ENCODE results near the gene NCOA5. TPM values are rescaled to one million over a fixed set of nuclear protein-coding genes. Genes with fewer than 3 reads are reported as not detected.
"Not testable (repeated sequence)": the region's sequence is repeated elsewhere in the genome, so short reads cannot be mapped to it uniquely, and the experiment has no call there.

Gene NCOA5
- total RNA-seq, 1 donor from 2014 or later, result 25.3 TPM

- DNase-seq (ENCODE audit: low read depth), result no peak
Measured at GRCh38 chr20:46120136-46120535, 30.4 kb upstream of the NCOA5 start.

- no peak for DNase-seq (ENCODE audit: low read depth)
Measured at GRCh38 chr20:46119547-46119946, 29.8 kb upstream of the NCOA5 start.

GRCh38 chr20:46119028-46119546, 29.3 kb upstream of the NCOA5 start:
- DNase-seq (ENCODE audit: low read depth), result peak; percentile 40

- DNase-seq (ENCODE audit: low read depth), result peak; percentile 40
Measured at GRCh38 chr20:46118481-46119020, 28.8 kb upstream of the NCOA5 start.

- peak; percentile 85 for DNase-seq (ENCODE audit: low read depth)
Measured at GRCh38 chr20:46117704-46118467, 28.1 kb upstream of the NCOA5 start, which contains the start of gene CD40. TSS of gene CD40 (plus strand) at chr20:46118314. CDS start at chr20:46118344, 30 bp downstream.

- DNase-seq (ENCODE audit: low read depth), result no peak
Measured at GRCh38 chr20:46114449-46114848, 24.7 kb upstream of the NCOA5 start.

GRCh38 chr20:46113113-46113470, 23.3 kb upstream of the NCOA5 start:
- DNase-seq (ENCODE audit: low read depth), result no peak

GRCh38 chr20:46112430-46113112, 22.8 kb upstream of the NCOA5 start:
- DNase-seq (ENCODE audit: low read depth), result no peak

- DNase-seq (ENCODE audit: low read depth), result no peak
Measured at GRCh38 chr20:46111836-46112212, 22.1 kb upstream of the NCOA5 start.

GRCh38 chr20:46111028-46111835, 21.5 kb upstream of the NCOA5 start:
- DNase-seq (ENCODE audit: low read depth), result no peak

GRCh38 chr20:46108976-46109375, 19.2 kb upstream of the NCOA5 start:
- no peak for DNase-seq (ENCODE audit: low read depth)

- no peak for DNase-seq (ENCODE audit: low read depth)
Measured at GRCh38 chr20:46108435-46108841, 18.7 kb upstream of the NCOA5 start.

GRCh38 chr20:46107061-46107460, 17.3 kb upstream of the NCOA5 start:
- no peak for DNase-seq (ENCODE audit: low read depth)

GRCh38 chr20:46104262-46104661, 14.5 kb upstream of the NCOA5 start:
- no peak for DNase-seq (ENCODE audit: low read depth)

- no peak for DNase-seq (ENCODE audit: low read depth)
Measured at GRCh38 chr20:46102940-46103339, 13.2 kb upstream of the NCOA5 start.

- no peak for DNase-seq (ENCODE audit: low read depth)
Measured at GRCh38 chr20:46101957-46102356, 12.2 kb upstream of the NCOA5 start.

GRCh38 chr20:46100988-46101387, 11.2 kb upstream of the NCOA5 start:
- DNase-seq (ENCODE audit: low read depth), result no peak

- DNase-seq (ENCODE audit: low read depth), result not testable (repeated sequence)
Measured at GRCh38 chr20:46100444-46100843, 10.7 kb upstream of the NCOA5 start.

GRCh38 chr20:46099491-46100287, 9.9 kb upstream of the NCOA5 start:
- no peak for DNase-seq (ENCODE audit: low read depth)

- peak; percentile 53 for DNase-seq (ENCODE audit: low read depth)
Measured at GRCh38 chr20:46093531-46093930, 3.8 kb upstream of the NCOA5 start.
